ENCODE results near the gene DDN. TPM values are rescaled to one million over a fixed set of nuclear protein-coding genes. Genes with fewer than 3 reads are reported as not detected.

Gene DDN
- total RNA-seq, 1 experiment from 2014 or later, result 0.35 TPM

DNA sequence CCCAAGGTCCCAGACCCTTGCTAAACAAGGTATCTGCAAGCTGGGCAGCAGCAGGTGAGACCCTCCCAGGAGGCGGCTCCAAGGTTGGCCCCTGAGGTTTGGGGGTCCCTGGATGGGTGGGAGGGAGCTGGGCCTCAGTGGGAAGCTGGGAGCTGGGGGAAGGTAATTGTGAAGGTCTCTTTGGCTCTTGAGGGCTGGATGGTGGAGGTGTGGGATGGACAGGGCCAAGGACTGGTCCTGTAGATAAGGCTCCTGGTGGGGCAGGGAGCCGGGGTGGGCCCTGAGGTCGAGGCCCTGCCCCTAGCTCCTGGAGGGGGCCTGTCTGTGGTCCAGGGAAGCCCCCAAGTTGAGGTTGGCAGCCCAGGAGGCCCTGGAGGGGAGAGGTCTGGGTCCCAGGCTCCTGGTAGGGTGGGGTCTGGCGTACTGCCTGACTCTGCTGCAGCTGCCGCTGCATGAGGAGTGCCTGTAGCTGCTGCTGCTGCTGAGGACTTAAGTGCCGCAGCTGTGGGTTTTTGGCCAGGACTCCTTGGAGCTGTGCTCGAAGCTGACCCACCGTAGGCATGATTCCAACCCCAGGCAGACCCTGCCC lies 32.5 kb upstream of the DDN start:
- no peak overlapping the region for H3K23ac ChIP-seq (ENCODE audit: insufficient read length, low read depth, low read length)
- H3K9ac ChIP-seq (ENCODE audit: extremely low read depth, insufficient read length, low read length), result no peak overlapping the region
- no peak overlapping the region for H2BK20ac ChIP-seq (ENCODE audit: low read depth, low read length, poor library complexity, severe bottlenecking)
- H3K4ac ChIP-seq (ENCODE audit: low read depth, low read length), result no peak overlapping the region
- H3K79me1 ChIP-seq (ENCODE audit: insufficient read depth, low read depth, low read length, poor library complexity, severe bottlenecking), result no peaks in the 10 kb centered on the region
- no peak overlapping the region for H2AFZ ChIP-seq (ENCODE audit: low read length)
- H3K79me2 ChIP-seq (ENCODE audit: insufficient read depth, low read length), result no peaks in the 10 kb centered on the region
- no peak overlapping the region for H3K18ac ChIP-seq (ENCODE audit: insufficient read length, low read depth, low read length)
- no peak overlapping the region for H2AK5ac ChIP-seq (ENCODE audit: insufficient read length, low read length)
- H3K4me1 ChIP-seq (ENCODE audit: insufficient read depth, low read length), result no peaks in the 10 kb centered on the region
- H3K36me3 Mint-ChIP-seq (ENCODE audit: insufficient read depth in 1 of 3, low read depth in 3 of 3), result peaks cover 35 to 92% (median 87%) of the 10 kb centered on the region in 3 experiments; a peak in 6 of 7 replicates
- no peak overlapping the region for H2BK15ac ChIP-seq (ENCODE audit: low read depth, low read length)
- H4K91ac ChIP-seq (ENCODE audit: insufficient read length, low read depth, low read length), result no peak overlapping the region
- no peak overlapping the region for H3K56ac ChIP-seq (ENCODE audit: insufficient read length, low read depth, low read length)
- H3K27ac Mint-ChIP-seq, result no peak overlapping the region
- H3K4me1 Mint-ChIP-seq, result no peaks in the 10 kb centered on the region
- H3K4me2 ChIP-seq (ENCODE audit: insufficient read depth, insufficient read length, low read length), result no peak overlapping the region
- TF ChIP-seq, protein P1, sequence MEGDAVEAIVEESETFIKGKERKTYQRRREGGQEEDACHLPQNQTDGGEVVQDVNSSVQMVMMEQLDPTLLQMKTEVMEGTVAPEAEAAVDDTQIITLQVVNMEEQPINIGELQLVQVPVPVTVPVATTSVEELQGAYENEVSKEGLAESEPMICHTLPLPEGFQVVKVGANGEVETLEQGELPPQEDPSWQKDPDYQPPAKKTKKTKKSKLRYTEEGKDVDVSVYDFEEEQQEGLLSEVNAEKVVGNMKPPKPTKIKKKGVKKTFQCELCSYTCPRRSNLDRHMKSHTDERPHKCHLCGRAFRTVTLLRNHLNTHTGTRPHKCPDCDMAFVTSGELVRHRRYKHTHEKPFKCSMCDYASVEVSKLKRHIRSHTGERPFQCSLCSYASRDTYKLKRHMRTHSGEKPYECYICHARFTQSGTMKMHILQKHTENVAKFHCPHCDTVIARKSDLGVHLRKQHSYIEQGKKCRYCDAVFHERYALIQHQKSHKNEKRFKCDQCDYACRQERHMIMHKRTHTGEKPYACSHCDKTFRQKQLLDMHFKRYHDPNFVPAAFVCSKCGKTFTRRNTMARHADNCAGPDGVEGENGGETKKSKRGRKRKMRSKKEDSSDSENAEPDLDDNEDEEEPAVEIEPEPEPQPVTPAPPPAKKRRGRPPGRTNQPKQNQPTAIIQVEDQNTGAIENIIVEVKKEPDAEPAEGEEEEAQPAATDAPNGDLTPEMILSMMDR (conservative IDR thresholded peaks at IDR 0.05), result no peak
- no peaks in the 10 kb centered on the region for H3K9me3 ChIP-seq (ENCODE audit: control insufficient read depth, low read depth, low read length)
- no peak overlapping the region for H2BK120ac ChIP-seq (ENCODE audit: low read depth, low read length, poor library complexity, severe bottlenecking)
- no peak overlapping the region for H4K8ac ChIP-seq (replicated peaks; ENCODE audit: insufficient read length, low read depth, low read length)
- H4K5ac ChIP-seq (ENCODE audit: insufficient read length, low read depth, low read length), result no peak overlapping the region
- H4K20me1 ChIP-seq (ENCODE audit: control insufficient read depth, insufficient read depth, insufficient read length), result no peaks in the 10 kb centered on the region
- H3K27me3 Mint-ChIP-seq (ENCODE audit: low read depth), result no peaks in the 10 kb centered on the region
- no peak overlapping the region for H3K27ac ChIP-seq (ENCODE audit: insufficient read length, low read depth, low read length)
- no peaks in the 10 kb centered on the region for H3K27me3 ChIP-seq (ENCODE audit: insufficient read depth, low read length)
- H2BK12ac ChIP-seq (ENCODE audit: insufficient read length, low read depth, low read length), result no peak overlapping the region
- H2BK5ac ChIP-seq (ENCODE audit: insufficient read length, low read length), result no peak overlapping the region
- no CpG with 5 or more reads among the region's 8 CpGs for WGBS (ENCODE audit: extremely low coverage, insufficient read length, low lambda C conversion rate)
- no peaks in the 10 kb centered on the region for H3K9me3 Mint-ChIP-seq
- H3T11ph ChIP-seq (ENCODE audit: low read length), result no peak overlapping the region
- H3K14ac ChIP-seq (ENCODE audit: insufficient read depth, low read length), result no peak overlapping the region
- no peak overlapping the region for H3K4me3 Mint-ChIP-seq
- no peak for DNase-seq
- no peaks in the 10 kb centered on the region for H3K23me2 ChIP-seq (ENCODE audit: insufficient read length, low read depth, low read length, poor library complexity, severe bottlenecking)
